ENCODE measurements around the gene RNU7-1.

DNA sequence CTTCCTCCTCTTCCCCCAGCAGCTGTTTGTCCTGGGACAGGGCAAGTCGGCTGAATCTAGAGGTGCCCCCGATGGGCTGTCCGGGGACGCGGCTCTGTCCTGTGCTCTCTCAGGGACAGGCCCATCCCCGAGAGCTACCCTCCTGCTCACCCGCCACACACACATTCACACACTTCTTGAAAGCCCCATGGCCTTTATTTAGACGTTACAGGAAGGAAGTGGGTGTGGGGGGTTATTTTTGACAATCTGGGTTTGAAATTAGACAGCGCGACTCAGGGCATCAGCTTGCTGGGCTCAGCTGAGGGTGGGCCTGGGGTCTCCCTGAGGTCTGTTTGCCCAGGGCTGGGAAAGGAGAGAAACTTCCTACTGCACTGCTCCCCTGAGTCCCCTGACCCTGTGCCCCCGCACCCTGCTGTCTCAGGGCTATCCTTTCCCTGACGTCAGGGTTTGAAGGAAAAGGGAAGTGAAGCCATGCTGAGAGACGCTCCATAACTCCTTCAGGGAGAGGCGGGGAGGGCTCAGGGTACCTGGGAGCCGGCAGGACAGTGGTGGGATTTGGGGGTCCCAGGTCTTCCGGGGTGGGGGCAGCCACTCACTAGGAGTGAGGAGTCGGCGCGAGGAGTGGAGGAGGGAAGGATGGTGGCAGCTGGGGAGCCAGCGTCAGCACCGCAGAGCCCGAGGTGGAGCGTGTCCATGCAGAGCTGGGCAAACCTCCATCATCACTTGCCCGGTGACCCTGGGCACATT, 15.6 kb downstream of the RNU7-1 start:
- TF ChIP-seq, protein P1, sequence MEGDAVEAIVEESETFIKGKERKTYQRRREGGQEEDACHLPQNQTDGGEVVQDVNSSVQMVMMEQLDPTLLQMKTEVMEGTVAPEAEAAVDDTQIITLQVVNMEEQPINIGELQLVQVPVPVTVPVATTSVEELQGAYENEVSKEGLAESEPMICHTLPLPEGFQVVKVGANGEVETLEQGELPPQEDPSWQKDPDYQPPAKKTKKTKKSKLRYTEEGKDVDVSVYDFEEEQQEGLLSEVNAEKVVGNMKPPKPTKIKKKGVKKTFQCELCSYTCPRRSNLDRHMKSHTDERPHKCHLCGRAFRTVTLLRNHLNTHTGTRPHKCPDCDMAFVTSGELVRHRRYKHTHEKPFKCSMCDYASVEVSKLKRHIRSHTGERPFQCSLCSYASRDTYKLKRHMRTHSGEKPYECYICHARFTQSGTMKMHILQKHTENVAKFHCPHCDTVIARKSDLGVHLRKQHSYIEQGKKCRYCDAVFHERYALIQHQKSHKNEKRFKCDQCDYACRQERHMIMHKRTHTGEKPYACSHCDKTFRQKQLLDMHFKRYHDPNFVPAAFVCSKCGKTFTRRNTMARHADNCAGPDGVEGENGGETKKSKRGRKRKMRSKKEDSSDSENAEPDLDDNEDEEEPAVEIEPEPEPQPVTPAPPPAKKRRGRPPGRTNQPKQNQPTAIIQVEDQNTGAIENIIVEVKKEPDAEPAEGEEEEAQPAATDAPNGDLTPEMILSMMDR (IDR thresholded peaks at IDR 0.05) = no peak
- peak in 2 of 4 donors; percentile 47 to 53 for TF ChIP-seq POLR2A (IDR thresholded peaks at IDR 0.05)
- peak; percentile 44 to 52 for TF ChIP-seq POLR2AphosphoS5 (IDR thresholded peaks at IDR 0.05)

All from upper lobe of left lung (tissue), 4 donors.